ENCODE data around the gene EIF2AK3. TPM values are rescaled to one million over a fixed set of nuclear protein-coding genes. Genes with fewer than 3 reads are reported as not detected.
A peak's percentile ranks its signal among the peaks of the same experiment; 100 is the strongest.

EIF2AK3 gene
- total RNA-seq, 1 experiment from 2014 or later: 19.3 TPM

- H3K23ac ChIP-seq (ENCODE audit: insufficient read length, low read depth, low read length): no peak overlapping the region
- no peak overlapping the region for H3K4ac ChIP-seq (ENCODE audit: low read depth, low read length)
- no peak for TF ChIP-seq CTCF (conservative IDR thresholded peaks at IDR 0.05)
- H2BK15ac ChIP-seq (ENCODE audit: low read depth, low read length): no peak overlapping the region
- H2BK20ac ChIP-seq (ENCODE audit: low read depth, low read length, poor library complexity, severe bottlenecking): no peak overlapping the region
- no peak overlapping the region for H3K27ac ChIP-seq (ENCODE audit: insufficient read length, low read depth, low read length)
- H3K23me2 ChIP-seq (ENCODE audit: insufficient read length, low read depth, low read length, poor library complexity, severe bottlenecking): no peaks in the 10 kb centered on the region
- H3K4me1 ChIP-seq (ENCODE audit: insufficient read depth, low read length): peaks cover 2% of the 10 kb centered on the region; the same call in 1 of the 2 replicates
- H3K9ac ChIP-seq (ENCODE audit: extremely low read depth, insufficient read length, low read length): no peak overlapping the region
- H3K4me2 ChIP-seq (ENCODE audit: insufficient read depth, insufficient read length, low read length): no peak overlapping the region
- Mint-ChIP-seq H3K9me3 (peaks cover 0 to 3% of the 10 kb centered on the region in 2 experiments; a peak in 3 of 5 replicates), H3K27me3 (ENCODE audit: low read depth) (no peaks in the 10 kb centered on the region; the same call in 1 of the 2 replicates), H3K4me1 (peaks cover 21 to 29% of the 10 kb centered on the region in 2 experiments), H3K27ac (peak overlapping the region in 2 of 3 experiments; percentile 93 to 97; a peak in 5 of 7 replicates), H3K36me3 (ENCODE audit: insufficient read depth in 1 of 3, low read depth in 3 of 3) (peaks cover 4 to 14% (median 8%) of the 10 kb centered on the region in 3 experiments; a peak in 5 of 7 replicates), H3K4me3 (no peak overlapping the region)
- no peak overlapping the region for H3K56ac ChIP-seq (ENCODE audit: insufficient read length, low read depth, low read length)
- H3K79me2 ChIP-seq (ENCODE audit: insufficient read depth, low read length): no peaks in the 10 kb centered on the region
- H2BK120ac ChIP-seq (ENCODE audit: low read depth, low read length, poor library complexity, severe bottlenecking): no peak overlapping the region
- no peak overlapping the region for H4K8ac ChIP-seq (replicated peaks; ENCODE audit: insufficient read length, low read depth, low read length)
- H2BK12ac ChIP-seq (ENCODE audit: insufficient read length, low read depth, low read length): no peak overlapping the region
- H3K9me3 ChIP-seq (ENCODE audit: control insufficient read depth, low read depth, low read length): no peaks in the 10 kb centered on the region
- WGBS (ENCODE audit: extremely low coverage, insufficient read length, low lambda C conversion rate): no CpG with 5 or more reads among the region's 6 CpGs
- no peak overlapping the region for H2AK5ac ChIP-seq (ENCODE audit: insufficient read length, low read length)
- DNase-seq: peak; percentile 59
- no peaks in the 10 kb centered on the region for H3K79me1 ChIP-seq (ENCODE audit: insufficient read depth, low read depth, low read length, poor library complexity, severe bottlenecking)
- H4K5ac ChIP-seq (ENCODE audit: insufficient read length, low read depth, low read length): no peak overlapping the region
- H3K14ac ChIP-seq (ENCODE audit: insufficient read depth, low read length): no peak overlapping the region
- H4K20me1 ChIP-seq (ENCODE audit: control insufficient read depth, insufficient read depth, insufficient read length): no peaks in the 10 kb centered on the region
- no peak overlapping the region for H3K18ac ChIP-seq (ENCODE audit: insufficient read length, low read depth, low read length)
- no peak overlapping the region for H3T11ph ChIP-seq (ENCODE audit: low read length)
- H2BK5ac ChIP-seq (ENCODE audit: insufficient read length, low read length): no peak overlapping the region
- no peak overlapping the region for H2AFZ ChIP-seq (ENCODE audit: low read length)
- no peak overlapping the region for H4K91ac ChIP-seq (ENCODE audit: insufficient read length, low read depth, low read length)
- peaks cover 2% of the 10 kb centered on the region; the same call in 1 of the 2 replicates for H3K27me3 ChIP-seq (ENCODE audit: insufficient read depth, low read length)
Observed at GRCh38 chr2:88537640-88538039, 89.6 kb downstream of the EIF2AK3 start.
